Activated T-helper 2 cell treated with anti-CD3 and anti-CD28 coated beads, Interferon-gamma antibody, Interleukin-2, Interleukin-4, amounts not matched to agents 10 μg/mL and 5 μg/mL and 100 μg/mL, durations not matched to agents 14 hours and 24 hours and 36 hours (primary cell): Measurements from ENCODE around the gene PATZ1. TPM values are rescaled to one million over a fixed set of nuclear protein-coding genes. Genes with fewer than 3 reads are reported as not detected.

ENCODE experiments used
- DNase-seq: peaks from one replicate; pipeline ENCODE4 v3.0.0; 2021; ENCODE audit warnings: low spot score
- H3K27ac Mint-ChIP-seq: one replicate; pipeline ENCODE4 v1.8.0; 2021; ENCODE audit warnings: mixed read lengths
- H3K27me3 Mint-ChIP-seq: one replicate; pipeline ENCODE4 v1.8.0; 2021; ENCODE audit warnings: low read depth, mixed read lengths
- H3K36me3 Mint-ChIP-seq: one replicate; pipeline ENCODE4 v1.8.0; 2021; ENCODE audit warnings: low read depth, mixed read lengths
- H3K4me1 Mint-ChIP-seq: one replicate; pipeline ENCODE4 v1.8.0; 2021; ENCODE audit warnings: low read depth, mixed read lengths
- H3K4me3 Mint-ChIP-seq: one replicate; pipeline ENCODE4 v1.8.0; 2021; ENCODE audit warnings: low read depth, mild to moderate bottlenecking, moderate library complexity, mixed read lengths
- H3K9me3 Mint-ChIP-seq: one replicate; pipeline ENCODE4 v1.8.0; 2021; ENCODE audit warnings: mixed read lengths
- intact Hi-C: fragments of 100-400 bp; cut with micrococcal nuclease; formaldehyde crosslinking; loops from one replicate; pipeline ENCODE4 v1.15.1; 2023
- total RNA-seq: library from RNA; stranded (reverse); gene quantifications from 2 replicates; pipeline ENCODE4 v1.2.3, GENCODE V29; 2022

Gene PATZ1
- total RNA-seq, 1 donor from 2014 or later = 30.6 TPM

DNA sequence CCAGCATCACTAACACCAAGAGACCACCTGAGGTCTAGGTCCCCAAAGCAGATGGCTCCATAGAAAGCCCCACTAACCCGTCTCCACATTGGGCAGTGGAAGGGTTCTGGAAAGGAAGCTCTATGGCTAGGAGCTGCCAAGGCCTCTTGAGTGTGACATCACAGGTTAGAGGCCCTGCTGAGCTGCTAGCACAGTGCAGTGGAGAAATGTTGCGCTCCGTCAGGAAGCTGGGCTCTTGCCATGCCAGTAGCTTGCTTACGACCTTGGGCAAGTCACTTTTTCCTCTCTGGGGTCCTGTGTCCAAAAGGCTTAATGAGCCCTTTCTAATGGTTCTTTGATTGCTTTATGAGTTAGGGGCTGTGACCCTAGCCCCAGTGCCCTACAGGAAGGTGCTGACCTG, 64.4 kb downstream of the PATZ1 start:
- Mint-ChIP-seq H3K4me1 (peaks cover 49% of the 10 kb centered on the region), H3K4me3 (no peak overlapping the region), H3K27ac (no peak overlapping the region), H3K9me3 (no peaks in the 10 kb centered on the region), H3K27me3 (no peaks in the 10 kb centered on the region), H3K36me3 (peaks cover 62% of the 10 kb centered on the region)
- DNase-seq = no peak
- intact Hi-C loops = no loop called here

DNA sequence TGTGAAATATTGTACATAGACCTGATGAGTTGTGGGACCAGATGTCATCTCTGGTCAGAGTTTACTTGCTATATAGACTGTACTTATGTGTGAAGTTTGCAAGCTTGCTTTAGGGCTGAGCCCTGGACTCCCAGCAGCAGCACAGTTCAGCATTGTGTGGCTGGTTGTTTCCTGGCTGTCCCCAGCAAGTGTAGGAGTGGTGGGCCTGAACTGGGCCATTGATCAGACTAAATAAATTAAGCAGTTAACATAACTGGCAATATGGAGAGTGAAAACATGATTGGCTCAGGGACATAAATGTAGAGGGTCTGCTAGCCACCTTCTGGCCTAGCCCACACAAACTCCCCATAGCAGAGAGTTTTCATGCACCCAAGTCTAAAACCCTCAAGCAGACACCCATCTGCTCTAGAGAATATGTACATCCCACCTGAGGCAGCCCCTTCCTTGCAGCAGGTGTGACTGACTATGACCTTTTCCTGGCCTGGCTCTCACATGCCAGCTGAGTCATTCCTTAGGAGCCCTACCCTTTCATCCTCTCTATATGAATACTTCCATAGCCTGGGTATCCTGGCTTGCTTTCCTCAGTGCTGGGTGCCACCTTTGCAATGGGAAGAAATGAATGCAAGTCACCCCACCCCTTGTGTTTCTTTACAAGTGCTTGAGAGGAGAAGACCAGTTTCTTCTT, 66.2 kb downstream of the PATZ1 start:
- Mint-ChIP-seq H3K27ac (peak overlapping the region; percentile 82), H3K9me3 (no peaks in the 10 kb centered on the region), H3K27me3 (no peaks in the 10 kb centered on the region), H3K4me3 (no peak overlapping the region), H3K4me1 (peaks cover 33% of the 10 kb centered on the region), H3K36me3 (peaks cover 56% of the 10 kb centered on the region)
- DNase-seq = no peak
- intact Hi-C loops = no loop called here

DNA sequence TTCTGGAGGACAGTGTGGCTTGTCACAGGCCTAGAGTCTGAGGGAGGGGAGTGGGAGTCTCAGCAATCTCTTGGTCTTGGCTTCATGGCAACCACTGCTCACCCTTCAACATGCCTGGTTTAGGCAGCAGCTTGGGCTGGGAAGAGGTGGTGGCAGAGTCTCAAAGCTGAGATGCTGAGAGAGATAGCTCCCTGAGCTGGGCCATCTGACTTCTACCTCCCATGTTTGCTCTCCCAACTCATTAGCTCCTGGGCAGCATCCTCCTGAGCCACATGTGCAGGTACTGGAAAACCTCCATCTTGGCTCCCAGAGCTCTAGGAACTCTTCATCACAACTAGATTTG, 66.8 kb downstream of the PATZ1 start:
- Mint-ChIP-seq H3K4me3 (no peak overlapping the region), H3K36me3 (peaks cover 58% of the 10 kb centered on the region), H3K27me3 (no peaks in the 10 kb centered on the region), H3K4me1 (peaks cover 27% of the 10 kb centered on the region), H3K27ac (peak overlapping the region; percentile 82), H3K9me3 (no peaks in the 10 kb centered on the region)
- intact Hi-C loops = no loop called here
- DNase-seq = no peak

DNA sequence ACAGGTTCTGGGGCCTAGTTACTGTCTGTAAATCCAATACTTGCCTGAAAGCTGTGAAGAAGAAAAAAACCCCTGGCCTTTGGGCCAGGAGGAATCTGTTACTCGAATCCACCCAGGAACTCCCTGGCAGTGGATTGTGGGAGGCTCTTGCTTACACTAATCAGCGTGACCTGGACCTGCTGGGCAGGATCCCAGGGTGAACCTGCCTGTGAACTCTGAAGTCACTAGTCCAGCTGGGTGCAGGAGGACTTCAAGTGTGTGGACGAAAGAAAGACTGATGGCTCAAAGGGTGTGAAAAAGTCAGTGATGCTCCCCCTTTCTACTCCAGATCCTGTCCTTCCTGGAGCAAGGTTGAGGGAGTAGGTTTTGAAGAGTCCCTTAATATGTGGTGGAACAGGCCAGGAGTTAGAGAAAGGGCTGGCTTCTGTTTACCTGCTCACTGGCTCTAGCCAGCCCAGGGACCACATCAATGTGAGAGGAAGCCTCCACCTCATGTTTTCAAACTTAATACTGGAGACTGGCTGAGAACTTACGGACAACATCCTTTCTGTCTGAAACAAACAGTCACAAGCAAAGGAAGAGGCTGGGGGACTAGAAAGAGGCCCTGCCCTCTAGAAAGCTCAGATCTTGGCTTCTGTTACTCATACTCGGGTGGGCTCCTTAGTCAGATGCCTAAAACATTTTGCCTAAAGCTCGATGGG, 67.4 kb downstream of the PATZ1 start:
- H3K4me1 Mint-ChIP-seq = peaks cover 24% of the 10 kb centered on the region
- H3K27ac Mint-ChIP-seq = peak overlapping the region; percentile 82
- H3K36me3 Mint-ChIP-seq = peaks cover 60% of the 10 kb centered on the region
- intact Hi-C loops = no loop called here
- no peaks in the 10 kb centered on the region for H3K27me3 Mint-ChIP-seq
- peak; percentile 31 for DNase-seq
- no peaks in the 10 kb centered on the region for H3K9me3 Mint-ChIP-seq
- H3K4me3 Mint-ChIP-seq = no peak overlapping the region

DNA sequence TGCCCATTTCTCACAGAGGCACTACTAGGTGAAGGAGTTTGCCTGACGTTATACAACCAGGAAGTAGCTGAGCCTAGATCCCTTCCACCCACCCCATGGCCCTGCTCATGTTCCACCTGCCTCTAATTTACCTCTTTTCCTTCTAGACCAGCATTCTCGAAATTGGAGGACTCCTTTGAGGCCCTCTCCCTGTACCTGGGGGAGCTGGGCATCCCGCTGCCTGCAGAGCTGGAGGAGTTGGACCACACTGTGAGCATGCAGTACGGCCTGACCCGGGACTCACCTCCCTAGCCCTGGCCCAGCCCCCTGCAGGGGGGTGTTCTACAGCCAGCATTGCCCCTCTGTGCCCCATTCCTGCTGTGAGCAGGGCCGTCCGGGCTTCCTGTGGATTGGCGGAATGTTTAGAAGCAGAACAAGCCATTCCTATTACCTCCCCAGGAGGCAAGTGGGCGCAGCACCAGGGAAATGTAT, 68.0 kb downstream of the PATZ1 start:
- H3K27ac Mint-ChIP-seq = peak overlapping the region; percentile 82
- H3K9me3 Mint-ChIP-seq = no peaks in the 10 kb centered on the region
- intact Hi-C loops = no loop called here
- peaks cover 24% of the 10 kb centered on the region for H3K4me1 Mint-ChIP-seq
- H3K4me3 Mint-ChIP-seq = no peak overlapping the region
- no peaks in the 10 kb centered on the region for H3K27me3 Mint-ChIP-seq
- H3K36me3 Mint-ChIP-seq = peaks cover 59% of the 10 kb centered on the region
- DNase-seq = no peak

DNA sequence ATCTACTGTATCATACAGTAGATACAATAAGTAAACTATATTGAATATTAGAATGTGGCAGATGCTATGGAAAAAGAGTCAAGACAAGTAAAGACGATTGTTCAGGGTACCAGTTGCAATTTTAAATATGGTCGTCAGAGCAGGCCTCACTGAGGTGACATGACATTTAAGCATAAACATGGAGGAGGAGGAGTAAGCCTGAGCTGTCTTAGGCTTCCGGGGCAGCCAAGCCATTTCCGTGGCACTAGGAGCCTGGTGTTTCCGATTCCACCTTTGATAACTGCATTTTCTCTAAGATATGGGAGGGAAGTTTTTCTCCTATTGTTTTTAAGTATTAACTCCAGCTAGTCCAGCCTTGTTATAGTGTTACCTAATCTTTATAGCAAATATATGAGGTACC, 68.4 kb downstream of the PATZ1 start:
- Mint-ChIP-seq H3K36me3 (peaks cover 59% of the 10 kb centered on the region), H3K27me3 (no peaks in the 10 kb centered on the region), H3K4me1 (peaks cover 22% of the 10 kb centered on the region)

DNA sequence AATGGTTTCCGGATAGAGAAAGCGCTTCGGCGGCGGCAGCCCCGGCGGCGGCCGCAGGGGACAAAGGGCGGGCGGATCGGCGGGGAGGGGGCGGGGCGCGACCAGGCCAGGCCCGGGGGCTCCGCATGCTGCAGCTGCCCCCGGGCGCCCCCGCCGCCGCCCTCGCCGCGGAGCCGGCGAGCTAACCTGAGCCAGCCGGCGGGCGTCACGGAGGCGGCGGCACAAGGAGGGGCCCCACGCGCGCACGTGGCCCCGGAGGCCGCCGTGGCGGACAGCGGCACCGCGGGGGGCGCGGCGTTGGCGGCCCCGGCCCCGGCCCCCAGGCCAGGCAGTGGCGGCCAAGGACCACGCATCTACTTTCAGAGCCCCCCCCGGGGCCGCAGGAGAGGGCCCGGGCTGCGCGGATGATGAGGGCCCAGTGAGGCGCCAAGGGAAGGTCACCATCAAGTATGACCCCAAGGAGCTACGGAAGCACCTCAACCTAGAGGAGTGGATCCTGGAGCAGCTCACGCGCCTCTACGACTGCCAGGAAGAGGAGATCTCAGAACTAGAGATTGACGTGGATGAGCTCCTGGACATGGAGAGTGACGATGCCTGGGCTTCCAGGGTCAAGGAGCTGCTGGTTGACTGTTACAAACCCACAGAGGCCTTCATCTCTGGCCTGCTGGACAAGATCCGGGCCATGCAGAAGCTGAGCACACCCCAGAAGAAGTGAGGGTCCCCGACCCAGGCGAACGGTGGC, 69.5 kb downstream of the PATZ1 start:
- Mint-ChIP-seq H3K4me3 (no peak overlapping the region), H3K4me1 (peaks cover 22% of the 10 kb centered on the region), H3K27ac (no peak overlapping the region), H3K27me3 (no peaks in the 10 kb centered on the region), H3K9me3 (no peaks in the 10 kb centered on the region), H3K36me3 (peaks cover 62% of the 10 kb centered on the region)
- DNase-seq = no peak
- intact Hi-C loops = no loop called here

More for the DNA sequence above, 68.4 kb downstream of the PATZ1 start:
- intact Hi-C loops = no loop called here
- Mint-ChIP-seq H3K9me3 (no peaks in the 10 kb centered on the region), H3K27ac (peak overlapping the region; percentile 82), H3K4me3 (no peak overlapping the region)
- no peak for DNase-seq

Other genes with a start within 250 kb of the PATZ1 start
- gene SELENOM, start 238.8 kb downstream of the PATZ1 start, total RNA-seq = 7.9 and 9.4 TPM in 2 replicates
- gene INPP5J, start 223.4 kb downstream of the PATZ1 start, total RNA-seq = 0.18 and 0.30 TPM in 2 replicates
- gene PLA2G3, start 205.8 kb downstream of the PATZ1 start, total RNA-seq = not detected in 2 replicates
- 15.5 and 18.1 TPM in 2 replicates for gene RNF185, start 186.2 kb downstream of the PATZ1 start, total RNA-seq
- 31.1 and 33.9 TPM in 2 replicates for gene LIMK2, start 134.0 kb downstream of the PATZ1 start, total RNA-seq
- 9.3 and 10.4 TPM in 2 replicates for gene PIK3IP1, start 53.9 kb downstream of the PATZ1 start, total RNA-seq
- gene DRG1, start 53.3 kb upstream of the PATZ1 start, total RNA-seq = 109 and 132 TPM in 2 replicates
- gene EIF4ENIF1, start 143.5 kb upstream of the PATZ1 start, total RNA-seq = 96.5 and 103 TPM in 2 replicates
- 409 and 435 TPM in 2 replicates for gene SFI1, start 150.2 kb upstream of the PATZ1 start, total RNA-seq